DMS114 treated with DMSO at 0.1 percent for 48 hours (cell line): ENCODE data around the gene SARS1.
"Not testable (repeated sequence)": the region's sequence is repeated elsewhere in the genome, so short reads cannot be mapped to it uniquely, and the experiment has no call there.

Experiments
- DNase-seq: peaks from one replicate; lab custom pipeline; 2025; ENCODE audit not compliant: unreplicated experiment; lab: John Stamatoyannopoulos, UW

Gene SARS1

GRCh38 chr1:109213824-109214693 lies at the start of gene SARS1:
TSS of gene SARS1 (plus strand) at chr1:109213918. CDS start at chr1:109213993, 75 bp downstream.
- DNase-seq: peak; percentile 78

DNA sequence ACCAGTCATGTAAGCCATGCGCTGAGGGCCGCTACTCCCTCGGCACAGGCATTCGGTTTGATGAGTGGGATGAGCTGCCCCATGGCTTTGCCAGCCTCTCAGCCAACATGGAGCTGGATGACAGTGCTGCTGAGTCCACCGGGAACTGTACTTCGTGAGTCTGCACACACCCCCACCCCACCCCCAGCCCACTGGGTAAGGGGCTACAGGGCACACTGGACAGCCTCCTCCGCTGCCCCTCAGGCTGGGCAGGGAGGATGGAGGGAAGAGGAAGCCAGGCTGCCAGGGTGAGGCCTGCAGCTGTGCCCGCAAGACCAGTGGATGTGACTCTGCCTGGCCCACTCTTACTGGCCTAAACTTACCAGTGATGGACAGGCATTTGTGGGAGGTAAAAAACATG lies 49.2 kb upstream of the SARS1 start:
- DNase-seq: no peak

- DNase-seq: no peak
Observed at GRCh38 chr1:109167001-109167506, 46.7 kb upstream of the SARS1 start.

DNA sequence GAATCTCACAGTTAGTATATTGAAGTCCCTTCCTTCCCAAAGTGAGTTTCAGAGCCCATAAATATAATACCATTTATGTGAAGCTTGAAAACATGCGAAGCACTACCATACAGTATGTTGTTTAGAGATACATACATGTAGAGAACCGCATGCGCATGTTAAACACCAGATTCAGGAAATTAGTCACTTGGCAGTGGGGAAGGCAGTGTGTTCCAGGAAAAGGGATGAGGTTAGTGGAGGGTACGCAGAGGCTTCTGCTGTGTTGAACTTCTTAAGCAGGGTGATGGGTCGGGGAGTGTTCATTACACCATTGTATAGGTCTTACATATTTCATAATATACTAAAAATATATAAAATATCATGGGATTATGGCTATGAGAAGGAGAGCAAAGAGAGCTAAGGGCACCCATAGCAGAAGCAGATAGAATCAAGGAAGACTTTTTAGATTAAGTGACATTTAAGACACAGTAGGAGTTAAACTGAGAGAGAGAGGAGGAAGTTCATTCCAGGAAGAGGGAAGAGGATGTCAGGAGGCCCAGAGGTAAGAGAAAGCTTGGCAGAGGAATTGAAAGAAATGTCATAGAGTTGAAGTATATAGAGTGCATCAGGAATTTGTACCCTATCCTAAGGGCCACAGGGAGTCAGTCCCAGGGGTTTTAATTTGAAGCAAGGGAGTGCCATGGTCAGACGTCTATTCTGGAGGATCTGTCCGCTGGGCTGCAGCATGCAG lies 43.5 kb upstream of the SARS1 start:
- DNase-seq: no peak

- no peak for DNase-seq
Observed at GRCh38 chr1:109171646-109172045, 42.1 kb upstream of the SARS1 start.

- not testable (repeated sequence) for DNase-seq
Observed at GRCh38 chr1:109176349-109176748, 37.4 kb upstream of the SARS1 start.

DNA sequence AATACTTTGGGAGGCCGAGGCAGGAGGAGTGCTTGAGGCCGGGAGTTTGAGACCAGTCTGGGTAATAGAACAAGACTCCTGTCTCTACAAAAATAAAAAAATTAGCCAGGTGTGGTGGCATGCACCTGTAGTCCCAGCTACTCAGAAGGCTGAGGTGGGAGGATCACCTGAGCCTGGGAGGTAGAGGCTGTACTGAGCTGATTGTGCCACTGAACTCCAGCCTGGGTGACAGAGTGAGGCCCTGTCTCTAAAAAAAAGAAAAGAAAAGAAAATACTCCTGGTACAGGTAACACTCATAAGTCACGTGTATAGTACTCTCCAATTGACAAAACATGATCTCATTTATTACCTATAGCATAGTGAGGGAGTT lies 33.0 kb upstream of the SARS1 start:
- DNase-seq: not testable (repeated sequence)

DNA sequence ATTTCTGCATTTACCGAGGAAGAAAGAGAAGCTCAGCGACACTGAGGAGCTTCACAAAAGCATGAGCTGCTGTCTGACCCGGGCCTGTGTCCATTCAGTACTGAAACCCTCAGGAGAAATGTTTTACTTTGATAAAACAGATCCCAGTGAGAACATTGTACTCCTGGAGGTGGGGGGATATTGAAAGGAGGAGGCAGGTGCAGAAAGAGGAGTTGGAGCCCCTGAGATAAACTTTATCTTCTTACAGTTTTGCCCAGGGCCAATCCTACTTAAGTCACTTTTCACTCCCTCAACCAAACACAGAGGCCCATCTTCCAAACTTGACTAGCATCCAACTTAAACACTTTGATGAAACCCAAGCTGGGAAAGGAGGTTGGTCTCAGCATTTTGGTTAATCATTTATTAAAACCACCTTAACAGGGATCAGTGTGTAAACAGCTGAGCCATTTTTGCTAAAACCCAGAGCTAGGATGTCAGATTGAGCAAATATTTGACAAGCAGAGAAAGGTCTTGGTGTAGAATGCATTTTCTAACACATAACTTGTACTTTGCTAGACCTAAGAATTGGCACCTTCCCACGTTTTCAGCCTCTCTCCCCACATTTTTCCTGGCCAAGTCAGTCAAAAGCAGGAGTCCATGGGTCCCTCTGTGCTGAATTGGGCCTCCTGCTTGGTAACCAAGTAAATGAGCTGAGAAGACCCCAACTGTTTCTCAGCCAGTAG lies 32.5 kb upstream of the SARS1 start:
- no peak for DNase-seq

- DNase-seq: no peak
Observed at GRCh38 chr1:109181807-109182163, 31.9 kb upstream of the SARS1 start.

DNA sequence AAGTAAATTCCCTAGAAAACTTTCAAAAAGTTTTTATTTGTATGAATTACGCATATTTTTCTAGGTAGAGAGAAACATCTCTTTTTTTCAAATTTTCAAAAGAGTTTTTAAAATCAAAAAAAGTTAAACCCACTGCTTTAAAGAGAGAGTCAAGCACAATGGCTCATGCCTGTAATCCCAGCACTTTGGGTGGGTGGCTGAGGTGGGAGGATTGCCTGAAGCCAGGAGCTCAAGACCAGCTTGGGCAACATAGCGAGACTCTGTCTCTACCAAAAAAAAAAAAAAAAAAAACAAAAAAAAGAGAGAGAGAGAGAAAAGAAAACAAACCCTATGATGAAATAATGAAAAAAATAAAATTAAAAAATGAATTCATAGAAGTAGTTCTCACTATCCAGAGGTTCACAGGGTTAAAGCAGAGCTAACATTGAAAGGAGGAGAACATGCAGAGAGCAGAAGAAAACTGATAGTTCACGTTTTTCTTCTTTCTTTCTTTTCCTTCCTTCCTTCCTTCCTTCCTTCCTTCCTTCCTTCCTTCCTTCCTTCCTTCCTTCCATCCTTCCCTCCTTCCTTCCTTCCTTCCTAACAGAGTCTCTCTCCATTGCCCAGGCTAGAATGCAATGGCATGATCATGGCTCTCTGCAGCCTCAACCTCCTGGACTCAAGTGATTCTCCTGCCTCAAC lies 30.5 kb upstream of the SARS1 start:
- DNase-seq: no peak

- DNase-seq: no peak
Observed at GRCh38 chr1:109184687-109185086, 29.0 kb upstream of the SARS1 start.

DNA sequence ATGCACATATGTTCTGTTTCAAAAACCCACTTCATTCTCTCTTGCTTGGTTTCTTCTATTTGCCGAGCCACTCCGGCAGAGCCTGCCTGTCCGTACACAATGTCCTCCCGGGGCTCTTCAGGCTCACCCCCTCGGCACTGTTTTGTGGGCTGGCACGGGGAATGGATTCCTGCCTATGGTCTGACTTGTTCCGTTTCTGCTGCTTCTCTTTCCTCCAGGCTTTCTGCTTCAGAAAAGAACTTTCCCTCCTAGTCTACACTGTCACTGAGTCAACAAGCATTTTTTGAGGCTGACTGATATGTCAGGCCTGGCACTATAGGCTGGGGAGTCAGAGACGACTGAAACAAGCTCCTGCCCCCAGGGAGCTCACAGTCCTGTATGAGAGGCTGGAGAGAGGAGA lies 28.4 kb upstream of the SARS1 start:
- DNase-seq: no peak

- no peak for DNase-seq
Observed at GRCh38 chr1:109185990-109186732, 27.6 kb upstream of the SARS1 start.

GRCh38 chr1:109186733-109187086 lies 27.0 kb upstream of the SARS1 start:
- DNase-seq: no peak

DNA sequence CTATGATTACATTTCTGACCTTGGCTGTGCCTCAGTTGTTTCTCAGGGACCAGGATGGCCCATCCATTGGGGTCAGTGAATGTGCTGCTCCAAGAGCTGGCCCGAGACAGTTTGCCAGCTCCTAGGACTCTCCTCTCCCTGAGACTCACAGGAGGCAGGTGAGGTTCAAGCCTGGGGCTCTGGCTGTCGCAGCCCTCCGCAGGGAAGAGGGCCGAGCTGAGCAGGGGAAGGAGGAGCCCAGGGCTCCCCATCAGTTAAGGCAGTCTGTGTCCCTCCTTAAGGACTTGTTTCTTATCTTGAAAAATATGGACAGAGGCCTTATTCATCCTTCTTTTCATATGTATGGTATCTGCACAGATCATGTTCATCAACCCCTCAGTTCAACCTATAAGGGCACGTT lies 26.6 kb upstream of the SARS1 start:
- no peak for DNase-seq

- no peak for DNase-seq
Observed at GRCh38 chr1:109188200-109188599, 25.5 kb upstream of the SARS1 start.

DNA sequence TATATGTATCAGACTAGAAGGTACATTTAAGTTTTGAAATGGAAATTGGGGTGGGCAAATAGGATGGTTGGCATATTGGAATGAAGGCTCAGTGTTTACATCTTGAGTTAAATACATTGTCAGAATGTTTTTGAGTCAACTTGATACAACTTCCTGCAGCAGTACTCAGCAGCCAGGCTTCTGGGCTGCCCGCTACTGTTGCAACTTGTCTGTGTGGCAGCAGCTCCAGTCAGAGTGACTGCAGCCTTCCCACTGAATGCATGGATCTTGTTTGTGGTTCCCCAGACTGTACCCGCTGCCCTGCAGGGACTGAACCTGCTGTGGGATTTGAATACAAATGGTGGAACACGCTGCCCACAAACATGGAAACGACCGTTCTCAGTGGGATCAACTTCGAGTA lies 24.9 kb upstream of the SARS1 start:
- DNase-seq: no peak

DNA sequence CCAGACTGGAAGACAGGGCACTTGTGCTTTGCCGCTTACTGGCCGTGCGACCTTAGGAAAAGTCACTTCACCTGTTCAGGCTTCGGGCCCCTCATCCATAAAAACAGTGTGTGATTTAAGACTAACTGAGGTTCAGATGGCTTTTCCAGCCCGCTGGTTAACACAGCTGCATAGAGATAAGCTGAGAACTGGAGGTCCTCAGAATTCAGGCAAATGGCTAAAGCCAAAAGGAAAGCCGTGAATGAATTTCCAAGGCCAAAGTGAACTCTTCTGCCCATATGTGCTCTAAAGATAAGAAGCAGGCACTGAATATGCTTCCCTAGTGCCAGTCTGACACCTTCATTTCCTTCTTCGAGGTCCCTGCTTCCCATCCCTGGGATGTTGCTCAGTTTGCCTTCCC lies 23.5 kb upstream of the SARS1 start:
- no peak for DNase-seq

DNA sequence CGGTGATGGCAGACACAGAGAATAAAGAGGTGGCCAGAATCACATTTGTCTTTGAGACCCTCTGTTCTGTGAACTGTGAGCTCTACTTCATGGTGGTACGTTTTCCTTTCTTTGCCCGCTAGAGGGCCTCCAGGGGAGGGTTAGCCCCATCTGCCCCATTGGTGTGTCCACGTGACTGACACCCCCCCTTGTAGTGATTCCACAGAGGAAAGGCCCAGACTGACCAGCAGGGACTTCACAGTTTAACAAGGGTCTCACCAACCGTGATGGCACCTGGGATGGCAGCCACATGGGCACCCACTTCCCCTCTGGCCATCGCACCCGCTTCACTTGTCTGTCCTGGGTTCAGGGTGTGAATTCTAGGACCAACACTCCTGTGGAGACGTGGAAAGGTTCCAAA lies 22.3 kb upstream of the SARS1 start:
- DNase-seq: no peak

DNA sequence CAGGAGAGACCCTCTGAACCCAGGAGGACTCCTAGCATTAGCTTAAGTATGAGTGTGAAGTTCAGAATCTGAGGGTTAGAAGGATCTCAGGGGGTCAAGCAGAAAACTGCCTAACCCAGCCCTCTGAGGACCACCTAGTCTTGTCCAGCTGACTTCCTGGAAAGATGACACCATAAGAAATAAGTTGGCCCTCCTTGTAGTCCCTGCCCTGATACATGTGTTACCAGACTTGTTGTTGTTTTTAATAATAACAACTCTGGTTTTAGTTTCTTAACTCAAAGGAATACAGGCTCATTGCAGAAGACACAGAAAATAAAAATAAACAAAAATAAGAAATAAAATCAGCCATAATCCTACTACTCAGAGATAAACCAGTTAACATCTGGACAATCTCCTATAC lies 21.8 kb upstream of the SARS1 start:
- DNase-seq: no peak
